KG1 (cell line): Measurements from ENCODE around the gene TRIM10.

Experiments
- DNase-seq: peaks from one replicate; lab custom pipeline; 2025; lab: John Stamatoyannopoulos, UW

Gene TRIM10

GRCh38 chr6:30160785-30161531 lies at the start of gene TRIM10:
Gene TRIM10 (minus strand): TSS chr6:30161211. CDS start chr6:30160858, 353 bp downstream.
- no peak for DNase-seq

- no peak for DNase-seq
Measured at GRCh38 chr6:30207619-30208295, 46.7 kb upstream of the TRIM10 start.

GRCh38 chr6:30206799-30207618 lies 46.0 kb upstream of the TRIM10 start:
- no peak for DNase-seq

GRCh38 chr6:30206152-30206551 lies 45.1 kb upstream of the TRIM10 start:
- no peak for DNase-seq

GRCh38 chr6:30204116-30204515 lies 43.1 kb upstream of the TRIM10 start:
- DNase-seq: no peak

- DNase-seq: no peak
Measured at GRCh38 chr6:30202366-30202765, 41.4 kb upstream of the TRIM10 start.

- no peak for DNase-seq
Measured at GRCh38 chr6:30200551-30201281, 39.7 kb upstream of the TRIM10 start.

GRCh38 chr6:30198166-30199084 lies 37.4 kb upstream of the TRIM10 start:
- no peak for DNase-seq

GRCh38 chr6:30196376-30196775 lies 35.4 kb upstream of the TRIM10 start:
- no peak for DNase-seq

GRCh38 chr6:30195951-30196350 lies 34.9 kb upstream of the TRIM10 start:
- DNase-seq: no peak

GRCh38 chr6:30194797-30195690 lies 34.0 kb upstream of the TRIM10 start:
- DNase-seq: no peak

GRCh38 chr6:30192076-30192475 lies 31.1 kb upstream of the TRIM10 start:
- DNase-seq: no peak

GRCh38 chr6:30188541-30188940 lies 27.5 kb upstream of the TRIM10 start:
- DNase-seq: no peak

GRCh38 chr6:30185846-30186484 lies 25.0 kb upstream of the TRIM10 start:
- DNase-seq: no peak

- DNase-seq: no peak
Measured at GRCh38 chr6:30184417-30185031, 23.5 kb upstream of the TRIM10 start.

GRCh38 chr6:30180145-30180544 lies 19.1 kb upstream of the TRIM10 start:
- DNase-seq: no peak

- DNase-seq: no peak
Measured at GRCh38 chr6:30178837-30179236, 17.8 kb upstream of the TRIM10 start.

- no peak for DNase-seq
Measured at GRCh38 chr6:30175765-30176164, 14.8 kb upstream of the TRIM10 start.

GRCh38 chr6:30172681-30173080 lies 11.7 kb upstream of the TRIM10 start:
- no peak for DNase-seq
